ENCODE results near the gene AMBN. TPM values are rescaled to one million over a fixed set of nuclear protein-coding genes. Genes with fewer than 3 reads are reported as not detected.

Gene AMBN
- total and polyA plus RNA-seq, 9 of the 15 experiments (the other 6 are each of a cell fraction or from before 2014, with no cell fraction given) = 0.03 to 0.09 (median 0.07) TPM; not detected in 6

DNA sequence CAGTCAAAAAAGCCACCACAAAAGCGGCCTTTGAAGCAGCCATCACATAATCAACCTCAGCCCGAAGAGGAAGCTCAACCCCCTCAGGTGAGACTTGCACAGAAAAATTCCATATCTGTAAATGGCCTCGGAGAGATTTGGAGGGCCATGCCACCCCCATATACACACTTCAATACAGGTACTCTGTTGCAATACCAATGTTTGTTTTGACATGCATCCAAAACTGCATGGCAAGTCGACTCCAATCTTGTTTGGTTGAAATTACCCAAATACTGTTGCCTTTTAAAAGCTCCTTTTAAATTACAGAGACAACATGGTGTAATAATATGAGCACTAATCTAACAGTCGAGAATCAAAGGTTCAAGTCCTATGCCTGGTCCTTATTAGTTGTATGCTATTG is 42.4 kb downstream of the AMBN start:
- H3K27ac ChIP-seq (ENCODE audit: extremely low read depth, low read depth, low read length) = no peak overlapping the region
- no peaks in the 10 kb centered on the region for H3K27me3 ChIP-seq (ENCODE audit: control insufficient read depth in 2 of 2, insufficient read depth in 2 of 2, low read length in 2 of 2)
- ATAC-seq = no peak
- intact Hi-C loops (cut with micrococcal nuclease) = no loop called here
- CTCF ChIA-PET (ENCODE audit: low intra/inter-chr PET ratio) = no interaction called here
- no peak overlapping the region for H2AFZ ChIP-seq (ENCODE audit: low read depth, low read length)
- no peak overlapping the region for H3K9ac ChIP-seq (ENCODE audit: insufficient read depth in 1 of 2, low read depth in 2 of 2, low read length in 2 of 2)
- no peaks in the 10 kb centered on the region for H3K36me3 ChIP-seq (ENCODE audit: control insufficient read depth, insufficient read depth, low read length)
- H3K9me3 ChIP-seq (replicated peaks; ENCODE audit: control insufficient read depth, insufficient read depth, low read depth, low read length) = no peaks in the 10 kb centered on the region
- DNase-seq (ENCODE audit: extremely low read depth in 1 of 4, low spot score in 3 of 4) = no peak
- H3K9me1 ChIP-seq (ENCODE audit: control insufficient read depth, insufficient read depth, low read length) = no peaks in the 10 kb centered on the region
- no peaks in the 10 kb centered on the region for H3K79me2 ChIP-seq (ENCODE audit: control insufficient read depth, insufficient read depth, low read length)
- H3K4me1 ChIP-seq (replicated peaks in 1 of 2; ENCODE audit: control insufficient read depth in 2 of 2, insufficient read depth in 2 of 2, low read length in 2 of 2) = no peaks in the 10 kb centered on the region; a peak in 1 of 5 replicates
- TF ChIP-seq MYNN (IDR thresholded peaks at IDR 0.05) (no peak), MYNN (CRISPR knock-in tag; IDR thresholded peaks at IDR 0.05) (no peak), GATAD2B (IDR thresholded peaks at IDR 0.05; ENCODE audit: borderline replicate concordance) (no peak), ZNF717 (CRISPR knock-in tag; IDR thresholded peaks at IDR 0.05) (no peak), RFX7 (CRISPR knock-in tag; IDR thresholded peaks at IDR 0.05) (no peak), ZNF764 (CRISPR knock-in tag; IDR thresholded peaks at IDR 0.05; ENCODE audit: low read depth) (no peak), CREBBP (IDR thresholded peaks at IDR 0.05; ENCODE audit: low read depth, low read length) (no peak)
- TF ChIP-seq, protein P1, sequence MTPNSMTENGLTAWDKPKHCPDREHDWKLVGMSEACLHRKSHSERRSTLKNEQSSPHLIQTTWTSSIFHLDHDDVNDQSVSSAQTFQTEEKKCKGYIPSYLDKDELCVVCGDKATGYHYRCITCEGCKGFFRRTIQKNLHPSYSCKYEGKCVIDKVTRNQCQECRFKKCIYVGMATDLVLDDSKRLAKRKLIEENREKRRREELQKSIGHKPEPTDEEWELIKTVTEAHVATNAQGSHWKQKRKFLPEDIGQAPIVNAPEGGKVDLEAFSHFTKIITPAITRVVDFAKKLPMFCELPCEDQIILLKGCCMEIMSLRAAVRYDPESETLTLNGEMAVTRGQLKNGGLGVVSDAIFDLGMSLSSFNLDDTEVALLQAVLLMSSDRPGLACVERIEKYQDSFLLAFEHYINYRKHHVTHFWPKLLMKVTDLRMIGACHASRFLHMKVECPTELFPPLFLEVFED (CRISPR knock-in tag; conservative IDR thresholded peaks at IDR 0.05) = no peak
- in situ Hi-C loops (cut with MboI) = no loop called here
- no TSS peak for BruUV-seq (replicated peaks)
- no peak for FAIRE-seq
- no peak overlapping the region for H3K4me3 ChIP-seq
- H4K20me1 ChIP-seq (replicated peaks; ENCODE audit: control insufficient read depth, insufficient read depth, low read length) = no peaks in the 10 kb centered on the region
- POLR2A ChIA-PET = interaction anchor here (0.6 to 1.4 kb wide), 3 partner anchors 10 to 772 kb away, joined by 3 to 5 read pairs (median 4); no protein-coding TSS in a partner anchor
- H3K4me2 ChIP-seq (ENCODE audit: insufficient read depth, low read length) = no peak overlapping the region
- WGBS (ENCODE audit: insufficient coverage, low coverage, missing lambda C conversion rate) = 11% methylated on average over 5 of the region's 5 CpGs

Data from K562 (cell line).